Sciatic nerve (tissue), 2 donors: ENCODE data around the gene CACNA1B. TPM values are rescaled to one million over a fixed set of nuclear protein-coding genes. Genes with fewer than 3 reads are reported as not detected.

ENCODE experiments used
- ATAC-seq: fragments of 200-7000 bp; cut with Tn5 transposase; one replicate; pipeline ENCODE4 v1.9.1; 2020; ENCODE audit warnings: mild to moderate bottlenecking, moderate library complexity
- DNase-seq: peaks from one replicate; pipeline ENCODE4 v3.0.0-alpha.2; 2020; ENCODE audit warnings: low spot score
- intact Hi-C: fragments of 100-400 bp; cut with DNase I; formaldehyde crosslinking; loops from one replicate; pipeline ENCODE4 v1.14.2; 2022
- total RNA-seq: library from RNA; stranded (reverse); fragmentation: NEBNext Ultra II Directional; extraction: Animal tissue kit (Norgen Biotek cat#: 25700); gene quantifications from one replicate; pipeline ENCODE4 v1.2.1, GENCODE V29; 2021
- donor health status: DM: no; HTN: no; CAD: no.
- donor health status: DM: no; HTN: no; CAD: no.

The CACNA1B gene
- total RNA-seq, 1 donor from 2014 or later, result 0.09 TPM

- no peak for DNase-seq
- ATAC-seq, result no peak
- intact Hi-C loops, result no loop called here
These were observed 24.1 kb upstream of the CACNA1B start for GRCh38 chr9:137853392-137853995.

GRCh38 chr9:137860361-137860760 lies 17.2 kb upstream of the CACNA1B start:
- ATAC-seq (no peak), DNase-seq (no peak)
- intact Hi-C loops, result no loop called here

GRCh38 chr9:137865581-137866145 lies 11.9 kb upstream of the CACNA1B start:
- DNase-seq (no peak), ATAC-seq (no peak)
- intact Hi-C loops, result no loop called here

- intact Hi-C loops, result no loop called here
- DNase-seq, result no peak
- no peak for ATAC-seq
These were observed 11.1 kb upstream of the CACNA1B start for GRCh38 chr9:137866226-137867141.

- DNase-seq, result no peak
- ATAC-seq, result no peak
- intact Hi-C loops, result no loop called here
These were observed 7.2 kb upstream of the CACNA1B start for GRCh38 chr9:137870432-137870831.

- ATAC-seq (no peak), DNase-seq (no peak)
- intact Hi-C loops, result no loop called here
These were observed 5.3 kb upstream of the CACNA1B start for GRCh38 chr9:137872296-137872695.

GRCh38 chr9:137873408-137873807 lies 4.2 kb upstream of the CACNA1B start:
- ATAC-seq (no peak), DNase-seq (no peak)

GRCh38 chr9:137873858-137874362 lies 3.7 kb upstream of the CACNA1B start:
- intact Hi-C loops, result no loop called here
- ATAC-seq (no peak), DNase-seq (no peak)

More at GRCh38 chr9:137873408-137873807, 4.2 kb upstream of the CACNA1B start:
- intact Hi-C loops, result no loop called here

- intact Hi-C loops, result no loop called here
- DNase-seq (no peak), ATAC-seq (no peak)
These were observed 2.2 kb upstream of the CACNA1B start for GRCh38 chr9:137875354-137875753.

GRCh38 chr9:137875846-137876245 lies 1.7 kb upstream of the CACNA1B start:
- DNase-seq (no peak), ATAC-seq (no peak)
- intact Hi-C loops, result no loop called here

GRCh38 chr9:137876269-137876668 lies 1.3 kb upstream of the CACNA1B start:
- no peak for ATAC-seq

GRCh38 chr9:137876781-137877386 lies 698 bp upstream of the CACNA1B start:
- intact Hi-C loops, result no loop called here
- DNase-seq, result no peak
- no peak for ATAC-seq

More at GRCh38 chr9:137876269-137876668, 1.3 kb upstream of the CACNA1B start:
- intact Hi-C loops, result no loop called here
- DNase-seq, result no peak

- DNase-seq (no peak), ATAC-seq (no peak)
- intact Hi-C loops, result no loop called here
These were observed 762 bp downstream of the CACNA1B start for GRCh38 chr9:137878146-137878941.

- DNase-seq (no peak), ATAC-seq (no peak)
These were observed 1.5 kb downstream of the CACNA1B start for GRCh38 chr9:137879052-137879451.

GRCh38 chr9:137879566-137880150 lies 2.1 kb downstream of the CACNA1B start:
- no peak for ATAC-seq
- intact Hi-C loops, result no loop called here
- DNase-seq, result no peak

More at GRCh38 chr9:137879052-137879451, 1.5 kb downstream of the CACNA1B start:
- intact Hi-C loops, result no loop called here

- intact Hi-C loops, result no loop called here
- no peak for DNase-seq
- ATAC-seq, result no peak
These were observed 2.8 kb downstream of the CACNA1B start for GRCh38 chr9:137880160-137880975.

- intact Hi-C loops, result no loop called here
- ATAC-seq, result no peak
- no peak for DNase-seq
These were observed 3.5 kb downstream of the CACNA1B start for GRCh38 chr9:137880976-137881530.
